B cell (primary cell): Measurements from ENCODE around the gene ARHGEF7.

ENCODE experiments used
- CTCF ChIP-seq: fragments of 200-600 bp; IDR thresholded peaks from one replicate; pipeline ENCODE4 v1.8.0; 2022; ENCODE audit warnings: antibody characterized with exemption, mild to moderate bottlenecking
- EZH2 ChIP-seq: IDR thresholded peaks from 2 replicates; pipeline ENCODE4 v1.6.1; 2012; ENCODE audit warnings: borderline replicate concordance, low read depth, mild to moderate bottlenecking, moderate library complexity, low read length; ENCODE audit not compliant: insufficient read depth, poor library complexity, severe bottlenecking

- TF ChIP-seq CTCF (no peak), EZH2 (no peak)
Observed at GRCh38 chr13:111239764-111240670, 124.9 kb downstream of the ARHGEF7 start.
